CD4-positive, CD25-positive, alpha-beta regulatory T cell (primary cell): Measurements from ENCODE around the gene SNTG2. TPM values are rescaled to one million over a fixed set of nuclear protein-coding genes. Genes with fewer than 3 reads are reported as not detected.

Experiments
- ATAC-seq, 2 donors: fragments of 150-1000 bp; cut with Tn5 transposase; one replicate each; pipeline ENCODE4 v1.10.0; 2021; ENCODE audit warnings: low read depth in 2 of 2, moderate number of reproducible peaks in 2 of 2, moderate library complexity in 1 of 2
- DNase-seq, 3 donors: peaks; one replicate each; pipeline versions ENCODE4 v3.0.0 to v3.0.0-alpha.2; 2012 to 2022; ENCODE audit warnings: mixed read lengths in 1 of 3
- H3K27ac ChIP-seq: one replicate; pipeline ENCODE4 v1.7.0; 2013; ENCODE audit warnings: mild to moderate bottlenecking, low read length; ENCODE audit not compliant: insufficient read depth, poor library complexity, severe bottlenecking
- H3K27me3 ChIP-seq: one replicate; pipeline ENCODE4 v1.7.0; 2013; ENCODE audit warnings: low read length; ENCODE audit not compliant: control insufficient read depth, insufficient read depth
- H3K36me3 ChIP-seq: one replicate; pipeline ENCODE4 v1.7.0; 2013; ENCODE audit warnings: mild to moderate bottlenecking, low read length, moderate library complexity; ENCODE audit not compliant: control insufficient read depth, insufficient read depth
- H3K4me1 ChIP-seq: 2 replicates; pipeline ENCODE4 v1.7.0; 2013; ENCODE audit warnings: mild to moderate bottlenecking, low read length; ENCODE audit not compliant: insufficient read depth, control insufficient read depth, poor library complexity, severe bottlenecking
- H3K4me3 ChIP-seq: one replicate; pipeline ENCODE4 v1.7.0; 2013; ENCODE audit warnings: low read depth, mild to moderate bottlenecking, low read length, moderate library complexity
- H3K9me3 ChIP-seq, 2 experiments: 1 replicate in 1 of 2; 2 replicates in 1 of 2; pipeline ENCODE4 v1.7.0; 2013; ENCODE audit warnings: low read length in 2 of 2, mild to moderate bottlenecking in 1 of 2, moderate library complexity in 1 of 2; ENCODE audit not compliant: control insufficient read depth in 2 of 2
- H3K27ac Mint-ChIP-seq, 3 donors: one replicate each; pipeline ENCODE4 v1.8.0; 2020 to 2022; ENCODE audit warnings: mild to moderate bottlenecking in 3 of 3, mixed read lengths in 3 of 3, moderate library complexity in 2 of 3
- H3K27me3 Mint-ChIP-seq: one replicate; pipeline ENCODE4 v1.8.0; 2022; ENCODE audit warnings: mild to moderate bottlenecking, mixed read lengths
- H3K36me3 Mint-ChIP-seq: one replicate; pipeline ENCODE4 v1.8.0; 2020; ENCODE audit warnings: mixed read lengths
- H3K4me1 Mint-ChIP-seq, 4 donors: one replicate each; pipeline ENCODE4 v1.8.0; 2020 to 2022; ENCODE audit warnings: mixed read lengths in 4 of 4, mild to moderate bottlenecking in 1 of 4
- H3K4me3 Mint-ChIP-seq, 4 donors: one replicate each; pipeline ENCODE4 v1.8.0; 2020 to 2022; ENCODE audit warnings: mild to moderate bottlenecking in 4 of 4, mixed read lengths in 4 of 4, moderate library complexity in 3 of 4
- H3K9me3 Mint-ChIP-seq, 7 donors: one replicate each; pipeline ENCODE4 v1.8.0; 2020 to 2022; ENCODE audit warnings: mixed read lengths in 7 of 7, mild to moderate bottlenecking in 3 of 7, moderate library complexity in 2 of 7
- polyA plus RNA-seq, 4 donors: library from polyadenylated mRNA; unstranded; fragments of 300-500 nt; fragmentation: Illumina TruSeq; gene quantifications; one replicate each; pipeline ENCODE4 v1.2.3, GENCODE V29; 2021
- total RNA-seq: library from RNA; stranded (reverse); gene quantifications from one replicate; pipeline ENCODE4 v1.2.3, GENCODE V29; 2022

The SNTG2 gene
- total and polyA plus RNA-seq, 5 donors from 2014 or later, result 0.64 TPM; not detected in 4

DNA sequence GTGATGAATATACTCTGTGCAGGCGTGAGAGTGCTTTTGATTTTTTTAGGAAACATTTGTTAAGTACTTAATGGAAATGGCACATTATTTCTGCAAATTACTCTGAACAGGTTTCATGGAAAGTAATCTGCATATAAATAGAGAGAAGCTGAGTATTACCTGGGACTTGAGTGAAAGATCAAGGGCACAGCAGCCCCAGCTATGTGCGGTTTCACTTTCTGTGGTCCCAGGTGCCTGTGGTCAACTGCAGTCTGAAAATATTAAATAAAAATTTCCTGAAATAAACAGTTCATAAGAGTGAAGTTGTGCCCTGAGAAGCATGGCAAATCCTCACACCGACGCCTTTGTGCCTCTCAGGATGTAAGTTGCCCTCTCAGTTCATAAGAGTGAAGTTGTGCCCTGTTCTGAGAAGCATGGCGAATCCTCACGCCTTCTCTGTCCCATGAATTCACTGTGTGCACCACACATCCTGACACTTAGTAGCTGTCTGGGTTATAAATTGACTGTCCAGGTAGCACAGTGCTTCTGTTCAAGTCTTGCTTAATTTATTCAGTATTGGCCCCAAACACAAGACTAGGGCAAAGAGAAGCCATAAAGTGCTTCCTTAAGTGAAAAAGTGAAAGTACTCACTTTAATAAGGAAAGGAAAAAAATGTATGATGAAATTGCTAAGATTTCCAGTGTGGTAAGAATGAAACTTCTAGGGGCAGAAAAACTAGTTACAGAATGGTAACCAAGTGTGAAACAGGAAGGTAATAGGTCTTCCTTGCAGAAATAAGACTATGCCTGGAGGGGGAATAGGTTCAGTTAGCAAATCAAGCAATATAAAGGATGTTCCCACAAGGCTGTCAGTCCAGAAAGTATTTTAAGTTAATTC lies 4.3 kb upstream of the SNTG2 start:
- Histone ChIP-seq H3K9me3 (no peaks in the 10 kb centered on the region), H3K4me3 (no peak overlapping the region), H3K36me3 (no peaks in the 10 kb centered on the region), H3K27ac (no peak overlapping the region), H3K4me1 (peaks cover 7% of the 10 kb centered on the region), H3K27me3 (peaks cover 5% of the 10 kb centered on the region)
- H3K4me1 Mint-ChIP-seq, result peaks cover 0 to 12% (median 8%) of the 10 kb centered on the region in 4 donors
- ATAC-seq (no peak), DNase-seq (peak in 1 of 3 donors; percentile 20)
- H3K27ac Mint-ChIP-seq, result no peak overlapping the region
- H3K36me3 Mint-ChIP-seq, result peaks cover 4% of the 10 kb centered on the region
- peaks cover 0 to 9% (median 2%) of the 10 kb centered on the region in 7 donors for H3K9me3 Mint-ChIP-seq
- peaks cover 33% of the 10 kb centered on the region for H3K27me3 Mint-ChIP-seq
- H3K4me3 Mint-ChIP-seq, result peak overlapping the region in 3 of 4 donors; percentile 17 to 49 (median 24)

DNA sequence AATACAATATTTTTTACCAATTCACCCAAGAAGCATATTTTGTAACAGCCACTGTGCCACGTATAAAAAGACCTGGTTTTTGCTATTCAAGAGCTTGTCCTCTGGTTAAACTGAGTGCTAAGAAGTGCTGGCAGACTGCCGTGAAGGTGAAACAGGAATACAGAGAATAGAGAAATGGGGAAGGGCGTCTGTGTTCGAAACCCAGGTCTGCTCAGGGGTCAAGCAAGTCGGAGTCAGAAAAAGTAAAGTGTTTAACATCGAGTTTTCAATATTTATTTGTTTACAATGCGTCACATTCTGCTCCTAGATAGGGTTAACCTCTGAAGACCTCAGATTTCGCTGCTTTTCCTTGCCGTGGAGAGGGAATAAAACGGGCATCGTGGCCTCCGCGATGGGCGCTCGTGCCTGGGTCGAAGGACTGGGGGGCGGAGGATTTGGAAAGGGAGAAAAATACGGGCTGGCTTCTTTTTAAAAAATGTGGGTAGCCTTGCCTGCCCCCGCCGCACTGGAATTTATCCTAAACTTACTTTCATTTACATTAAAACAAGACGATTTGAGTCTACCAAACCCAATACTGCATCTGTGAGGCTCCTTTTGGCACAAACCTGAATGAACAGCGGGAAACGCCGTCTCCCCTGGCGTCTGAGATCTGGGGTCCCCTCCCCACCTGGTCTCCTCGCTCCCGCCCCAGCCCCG lies 1.1 kb upstream of the SNTG2 start:
- Mint-ChIP-seq H3K27me3 (peaks cover 53% of the 10 kb centered on the region), H3K27ac (no peak overlapping the region), H3K4me1 (peaks cover 0 to 15% (median 11%) of the 10 kb centered on the region in 4 donors), H3K9me3 (peaks cover 0 to 7% (median 1%) of the 10 kb centered on the region in 7 donors), H3K4me3 (peak overlapping the region; percentile 0 to 87 (median 68)), H3K36me3 (no peaks in the 10 kb centered on the region)
- peaks cover 11% of the 10 kb centered on the region for H3K27me3 ChIP-seq
- H3K27ac ChIP-seq, result no peak overlapping the region
- H3K9me3 ChIP-seq, result no peaks in the 10 kb centered on the region
- no peaks in the 10 kb centered on the region for H3K36me3 ChIP-seq
- ATAC-seq (no peak), DNase-seq (no peak)
- peaks cover 7% of the 10 kb centered on the region for H3K4me1 ChIP-seq
- H3K4me3 ChIP-seq, result no peak overlapping the region

DNA sequence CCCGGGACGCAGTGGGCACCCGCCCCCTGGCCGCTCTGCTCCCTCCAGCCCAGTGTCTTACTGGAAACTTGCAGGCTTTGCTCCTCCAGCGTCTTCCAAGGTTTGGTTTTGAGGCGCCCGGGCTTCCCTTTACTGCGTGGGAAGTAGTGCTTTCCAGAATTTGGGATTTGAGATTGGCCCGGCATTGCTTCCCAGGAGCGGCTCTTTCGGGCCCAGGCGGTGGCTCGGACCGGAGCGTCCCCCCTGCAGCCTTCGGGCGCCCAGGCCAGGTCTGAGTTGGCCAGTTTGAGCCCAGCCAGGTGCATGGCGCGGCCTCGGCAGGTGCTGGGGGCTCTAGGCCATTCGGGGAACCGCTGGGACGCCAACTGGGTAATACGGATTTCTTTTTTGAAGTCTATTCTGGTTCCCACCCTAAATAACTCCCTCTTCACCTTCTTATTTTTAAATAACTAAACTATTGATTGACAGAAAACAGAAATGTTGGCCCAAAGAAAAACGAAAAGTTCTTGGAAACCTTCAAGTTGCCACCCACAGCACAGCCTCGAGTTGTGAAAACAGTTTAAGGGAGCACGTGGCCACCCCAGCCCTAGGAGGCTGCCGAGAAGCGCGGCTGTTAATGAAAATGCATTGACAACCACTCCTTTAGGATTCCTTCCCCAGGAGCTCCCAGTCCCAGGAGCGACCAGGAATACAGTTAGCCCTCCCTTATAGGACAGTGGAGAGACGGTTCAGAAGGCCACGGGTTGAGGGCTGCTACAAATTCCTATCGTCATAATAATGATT lies 766 bp downstream of the SNTG2 start:
- Histone ChIP-seq H3K27ac (no peak overlapping the region), H3K4me3 (no peak overlapping the region), H3K9me3 (no peaks in the 10 kb centered on the region), H3K36me3 (no peaks in the 10 kb centered on the region), H3K27me3 (peaks cover 11% of the 10 kb centered on the region), H3K4me1 (peaks cover 7% of the 10 kb centered on the region)
- ATAC-seq (no peak), DNase-seq (no peak)
- peaks cover 0 to 1% (median 0%) of the 10 kb centered on the region in 7 donors for H3K9me3 Mint-ChIP-seq
- H3K4me1 Mint-ChIP-seq, result peaks cover 0 to 11% (median 5%) of the 10 kb centered on the region in 4 donors
- H3K27me3 Mint-ChIP-seq, result peaks cover 50% of the 10 kb centered on the region
- peak overlapping the region in 3 of 4 donors; percentile 24 to 74 (median 36) for H3K4me3 Mint-ChIP-seq
- H3K27ac Mint-ChIP-seq, result no peak overlapping the region
- H3K36me3 Mint-ChIP-seq, result no peaks in the 10 kb centered on the region

DNA sequence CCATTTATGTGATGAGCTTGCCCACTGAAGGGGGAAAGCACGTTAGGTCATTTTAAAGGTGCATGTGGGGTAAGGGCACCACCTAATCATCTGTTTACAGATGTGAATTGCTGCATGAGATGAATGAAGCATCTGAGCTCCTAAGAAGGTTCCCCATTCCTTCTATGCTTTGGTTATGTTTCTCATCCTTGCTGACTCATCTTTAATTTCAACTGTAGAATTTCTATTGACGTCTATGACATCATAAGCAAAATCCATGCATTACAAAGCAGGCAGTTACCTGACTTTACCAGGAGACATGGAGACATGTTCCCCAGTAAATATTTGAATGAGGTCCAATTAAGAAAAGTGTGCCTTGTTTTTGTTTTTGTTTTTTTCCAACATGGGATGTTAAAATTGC lies 2.8 kb downstream of the SNTG2 start:
- H3K36me3 Mint-ChIP-seq, result no peaks in the 10 kb centered on the region
- ATAC-seq (no peak), DNase-seq (no peak)
- peaks cover 0 to 1% (median 0%) of the 10 kb centered on the region in 7 donors for H3K9me3 Mint-ChIP-seq
- peaks cover 11% of the 10 kb centered on the region for H3K27me3 ChIP-seq
- H3K9me3 ChIP-seq, result no peaks in the 10 kb centered on the region
- H3K27ac ChIP-seq, result no peak overlapping the region
- H3K4me3 ChIP-seq, result no peak overlapping the region
- peaks cover 39% of the 10 kb centered on the region for H3K27me3 Mint-ChIP-seq
- H3K36me3 ChIP-seq, result no peaks in the 10 kb centered on the region
- peaks cover 7% of the 10 kb centered on the region for H3K4me1 ChIP-seq
- H3K4me1 Mint-ChIP-seq, result peaks cover 0 to 10% (median 4%) of the 10 kb centered on the region in 4 donors
- H3K4me3 Mint-ChIP-seq, result no peak overlapping the region
- H3K27ac Mint-ChIP-seq, result no peak overlapping the region

DNA sequence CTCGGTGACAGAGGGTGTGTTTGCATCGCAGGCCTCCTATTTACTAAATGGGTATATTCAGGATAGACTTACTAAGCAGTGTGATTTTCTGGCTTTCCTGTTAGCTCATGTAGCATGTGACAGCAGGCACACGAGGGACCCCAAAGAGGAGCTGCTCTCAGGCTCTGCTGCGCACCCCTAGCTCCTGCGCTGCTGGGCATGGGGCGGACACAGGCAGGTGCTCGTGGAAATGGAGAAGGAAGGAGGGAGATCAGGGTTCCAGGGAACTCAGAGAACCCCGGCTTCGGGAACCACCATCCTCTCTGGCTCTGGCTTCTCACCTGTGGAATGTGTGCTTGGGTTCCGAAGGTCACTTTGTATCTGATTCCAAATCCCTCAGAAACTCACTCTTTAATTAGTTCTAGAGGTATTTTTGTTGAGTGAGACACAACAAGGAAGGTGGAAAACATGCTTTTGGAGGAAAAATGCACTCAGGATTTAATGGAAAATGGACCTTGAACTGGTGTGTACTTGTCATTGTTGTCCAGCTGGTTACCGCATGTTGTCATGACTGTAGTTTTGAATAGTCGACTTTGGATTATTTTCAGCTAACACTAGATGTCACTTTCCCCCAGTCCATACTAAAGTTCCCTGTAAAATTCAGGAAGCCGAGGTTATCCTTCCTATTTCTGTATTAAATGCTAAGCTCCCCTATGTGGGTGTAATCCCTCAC lies 3.5 kb downstream of the SNTG2 start:
- ATAC-seq, result no peak
- Histone ChIP-seq H3K4me1 (peaks cover 7% of the 10 kb centered on the region), H3K36me3 (no peaks in the 10 kb centered on the region), H3K27me3 (peaks cover 6% of the 10 kb centered on the region), H3K4me3 (no peak overlapping the region), H3K9me3 (no peaks in the 10 kb centered on the region), H3K27ac (no peak overlapping the region)
- Mint-ChIP-seq H3K36me3 (no peaks in the 10 kb centered on the region), H3K9me3 (peaks cover 0 to 1% (median 0%) of the 10 kb centered on the region in 7 donors), H3K4me1 (peaks cover 0 to 10% (median 4%) of the 10 kb centered on the region in 4 donors), H3K4me3 (no peak overlapping the region), H3K27ac (no peak overlapping the region), H3K27me3 (peaks cover 32% of the 10 kb centered on the region)
- DNase-seq, result no peak

DNA sequence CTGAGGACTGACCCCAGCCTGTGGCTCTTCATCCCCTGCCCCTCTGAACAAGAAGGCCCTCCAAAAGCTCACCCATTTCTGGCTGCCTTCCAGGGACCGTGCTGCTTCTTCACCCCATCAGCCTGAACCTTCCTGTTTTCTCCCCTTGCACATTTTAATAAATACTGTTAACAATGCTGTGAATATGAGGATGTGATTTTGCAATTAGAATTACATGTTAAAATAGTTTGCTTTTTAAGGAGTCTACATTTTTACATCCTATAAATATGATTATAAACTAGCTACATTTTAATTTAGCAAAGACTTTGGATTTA lies 4.0 kb downstream of the SNTG2 start:
- no peak overlapping the region for H3K27ac ChIP-seq
- ATAC-seq (no peak), DNase-seq (no peak)
- H3K27me3 Mint-ChIP-seq, result peaks cover 27% of the 10 kb centered on the region
- no peaks in the 10 kb centered on the region for H3K36me3 ChIP-seq
- no peak overlapping the region for H3K27ac Mint-ChIP-seq
- peaks cover 0 to 6% (median 3%) of the 10 kb centered on the region in 4 donors for H3K4me1 Mint-ChIP-seq
- H3K36me3 Mint-ChIP-seq, result no peaks in the 10 kb centered on the region
- no peaks in the 10 kb centered on the region for H3K9me3 ChIP-seq
- H3K4me1 ChIP-seq, result peaks cover 5% of the 10 kb centered on the region
- H3K9me3 Mint-ChIP-seq, result peaks cover 0 to 1% (median 0%) of the 10 kb centered on the region in 7 donors
- no peak overlapping the region for H3K4me3 Mint-ChIP-seq
- H3K4me3 ChIP-seq, result no peak overlapping the region
- peaks cover 6% of the 10 kb centered on the region for H3K27me3 ChIP-seq
